ENCODE results near the gene BCL7A.

GRCh38 chr12:122031342-122032216, 9.9 kb downstream of the BCL7A start:
- peak; percentile 41 for TF ChIP-seq CTCF (IDR thresholded peaks at IDR 0.05; ENCODE audit: low read length)
- TF ChIP-seq EZH2phosphoT487 (IDR thresholded peaks at IDR 0.05; ENCODE audit: low read length): no peak
- no peak for TF ChIP-seq EZH2 (optimal IDR thresholded peaks at IDR 0.05; ENCODE audit: low read depth, low read length)
